Measurements from ENCODE around the gene SLC25A18.

DNA sequence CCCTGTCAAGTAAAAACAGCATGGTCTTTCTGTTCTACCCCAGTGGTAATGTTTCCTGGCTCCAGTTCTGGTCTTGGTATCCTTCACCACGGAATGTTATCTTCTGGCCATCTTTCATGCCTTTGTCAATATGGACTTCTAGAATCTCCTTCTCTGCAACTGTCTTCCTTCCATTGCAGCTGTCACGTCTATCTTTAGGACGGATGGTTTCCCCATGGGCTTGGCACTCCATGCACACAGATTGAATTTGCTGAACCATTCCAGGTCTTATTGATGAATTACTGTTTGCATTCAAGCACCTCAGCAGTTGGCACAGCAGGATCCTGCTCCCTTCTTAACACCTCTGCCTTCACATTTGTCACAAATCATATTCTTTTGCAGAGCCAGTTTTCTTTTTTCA, 44.9 kb upstream of the SLC25A18 start:
- no peak for TF ChIP-seq POLR2A (IDR thresholded peaks at IDR 0.05)
- TF ChIP-seq, protein P1, sequence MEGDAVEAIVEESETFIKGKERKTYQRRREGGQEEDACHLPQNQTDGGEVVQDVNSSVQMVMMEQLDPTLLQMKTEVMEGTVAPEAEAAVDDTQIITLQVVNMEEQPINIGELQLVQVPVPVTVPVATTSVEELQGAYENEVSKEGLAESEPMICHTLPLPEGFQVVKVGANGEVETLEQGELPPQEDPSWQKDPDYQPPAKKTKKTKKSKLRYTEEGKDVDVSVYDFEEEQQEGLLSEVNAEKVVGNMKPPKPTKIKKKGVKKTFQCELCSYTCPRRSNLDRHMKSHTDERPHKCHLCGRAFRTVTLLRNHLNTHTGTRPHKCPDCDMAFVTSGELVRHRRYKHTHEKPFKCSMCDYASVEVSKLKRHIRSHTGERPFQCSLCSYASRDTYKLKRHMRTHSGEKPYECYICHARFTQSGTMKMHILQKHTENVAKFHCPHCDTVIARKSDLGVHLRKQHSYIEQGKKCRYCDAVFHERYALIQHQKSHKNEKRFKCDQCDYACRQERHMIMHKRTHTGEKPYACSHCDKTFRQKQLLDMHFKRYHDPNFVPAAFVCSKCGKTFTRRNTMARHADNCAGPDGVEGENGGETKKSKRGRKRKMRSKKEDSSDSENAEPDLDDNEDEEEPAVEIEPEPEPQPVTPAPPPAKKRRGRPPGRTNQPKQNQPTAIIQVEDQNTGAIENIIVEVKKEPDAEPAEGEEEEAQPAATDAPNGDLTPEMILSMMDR (IDR thresholded peaks at IDR 0.05), result no peak
